NCI-H526 treated with DMSO at 0.1 percent for 48 hours (cell line): ENCODE measurements around the gene GADD45GIP1.
"Not testable (repeated sequence)": the region's sequence is repeated elsewhere in the genome, so short reads cannot be mapped to it uniquely, and the experiment has no call there.

Experiments used
- DNase-seq: peaks from one replicate; lab custom pipeline; 2025; lab: John Stamatoyannopoulos, UW

The GADD45GIP1 gene

GRCh38 chr19:12957389-12957952 lies 448 bp upstream of the GADD45GIP1 start:
- DNase-seq: not testable (repeated sequence)

DNA sequence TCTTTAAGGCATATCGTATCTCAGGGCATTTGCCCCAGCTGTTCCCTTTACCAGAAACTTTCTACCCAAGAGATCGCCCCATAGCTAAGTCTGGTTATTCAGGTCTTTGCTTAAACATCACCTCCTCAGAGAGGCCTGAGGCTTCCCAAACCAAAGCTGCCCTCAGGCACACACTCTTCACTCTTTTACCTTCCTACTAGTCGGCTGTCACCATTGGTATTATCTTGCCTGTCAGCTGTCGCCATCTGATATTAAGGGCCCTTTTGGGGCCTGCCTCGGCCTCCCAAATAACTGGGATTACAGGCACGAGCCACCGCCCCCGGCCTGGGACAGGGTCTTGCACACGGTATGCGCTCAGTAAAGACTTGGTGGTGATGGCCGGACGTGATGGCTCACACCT lies 1.0 kb downstream of the GADD45GIP1 start:
- no peak for DNase-seq

GRCh38 chr19:12955575-12955974 lies 1.4 kb downstream of the GADD45GIP1 start:
- DNase-seq: not testable (repeated sequence)

DNA sequence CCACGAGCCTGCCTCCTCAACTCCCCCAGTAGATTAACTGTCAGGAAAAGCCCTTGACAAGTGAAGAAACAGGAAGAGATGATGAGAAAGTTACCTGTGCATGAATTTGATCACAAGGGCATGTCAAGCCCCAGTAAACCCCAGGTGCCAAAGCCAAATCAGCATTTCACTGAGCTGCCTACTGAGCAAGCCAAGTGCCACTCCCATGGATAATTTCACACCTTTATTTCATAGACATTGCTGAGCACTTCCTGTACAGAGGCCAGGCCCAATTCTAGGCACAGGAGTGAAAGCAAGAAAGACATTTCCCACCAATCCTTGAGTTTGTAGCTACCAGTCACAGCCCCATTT lies 2.4 kb downstream of the GADD45GIP1 start:
- DNase-seq: no peak

DNA sequence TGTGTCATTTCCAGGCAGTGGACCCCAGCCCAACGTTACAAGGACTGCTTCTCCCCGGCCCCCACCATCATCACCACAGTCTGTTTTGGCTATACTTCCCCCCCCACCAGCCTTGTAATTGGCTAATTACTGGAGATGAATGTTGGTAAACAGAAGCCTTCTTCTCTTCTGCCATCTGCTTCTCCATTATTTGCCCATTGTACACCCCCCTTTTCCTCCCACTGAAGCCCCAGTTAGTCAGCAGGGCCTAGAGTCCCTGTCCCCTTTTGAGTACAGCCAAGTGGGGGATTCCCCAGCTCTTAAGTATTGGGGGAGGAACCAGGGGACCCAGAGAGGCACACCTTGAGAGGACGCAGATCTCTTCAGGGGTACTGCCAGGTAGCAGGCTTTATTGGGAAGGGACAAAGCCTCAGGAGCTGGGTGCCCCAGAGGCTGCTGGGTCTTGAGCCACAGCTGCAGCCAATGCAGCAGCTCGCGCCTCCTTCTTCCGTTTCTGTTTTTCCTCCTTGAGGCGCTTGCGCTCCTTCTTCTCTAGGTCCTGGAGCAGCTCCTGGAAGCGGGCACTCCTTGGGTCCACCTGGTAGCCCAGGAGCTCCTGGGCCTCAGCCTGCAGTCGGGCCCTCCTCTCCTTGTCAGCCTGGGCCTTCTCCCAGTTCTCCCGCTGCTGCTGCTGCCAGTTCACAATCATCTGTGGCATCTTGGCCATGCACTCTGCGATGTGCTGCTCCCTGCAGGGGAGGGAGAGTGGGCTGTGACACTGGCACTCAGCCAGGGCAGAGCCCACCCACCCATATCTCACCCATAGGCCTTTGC lies 3.0 kb downstream of the GADD45GIP1 start:
- DNase-seq: no peak

GRCh38 chr19:12953138-12953798 lies 3.8 kb downstream of the GADD45GIP1 start:
- DNase-seq: no peak

GRCh38 chr19:12952488-12953137 lies 4.4 kb downstream of the GADD45GIP1 start:
- no peak for DNase-seq

GRCh38 chr19:12952050-12952449 lies 5.0 kb downstream of the GADD45GIP1 start:
- not testable (repeated sequence) for DNase-seq

GRCh38 chr19:12949363-12950283 lies 7.4 kb downstream of the GADD45GIP1 start:
- DNase-seq: no peak

GRCh38 chr19:12948612-12949362 lies 8.2 kb downstream of the GADD45GIP1 start:
- DNase-seq: no peak

DNA sequence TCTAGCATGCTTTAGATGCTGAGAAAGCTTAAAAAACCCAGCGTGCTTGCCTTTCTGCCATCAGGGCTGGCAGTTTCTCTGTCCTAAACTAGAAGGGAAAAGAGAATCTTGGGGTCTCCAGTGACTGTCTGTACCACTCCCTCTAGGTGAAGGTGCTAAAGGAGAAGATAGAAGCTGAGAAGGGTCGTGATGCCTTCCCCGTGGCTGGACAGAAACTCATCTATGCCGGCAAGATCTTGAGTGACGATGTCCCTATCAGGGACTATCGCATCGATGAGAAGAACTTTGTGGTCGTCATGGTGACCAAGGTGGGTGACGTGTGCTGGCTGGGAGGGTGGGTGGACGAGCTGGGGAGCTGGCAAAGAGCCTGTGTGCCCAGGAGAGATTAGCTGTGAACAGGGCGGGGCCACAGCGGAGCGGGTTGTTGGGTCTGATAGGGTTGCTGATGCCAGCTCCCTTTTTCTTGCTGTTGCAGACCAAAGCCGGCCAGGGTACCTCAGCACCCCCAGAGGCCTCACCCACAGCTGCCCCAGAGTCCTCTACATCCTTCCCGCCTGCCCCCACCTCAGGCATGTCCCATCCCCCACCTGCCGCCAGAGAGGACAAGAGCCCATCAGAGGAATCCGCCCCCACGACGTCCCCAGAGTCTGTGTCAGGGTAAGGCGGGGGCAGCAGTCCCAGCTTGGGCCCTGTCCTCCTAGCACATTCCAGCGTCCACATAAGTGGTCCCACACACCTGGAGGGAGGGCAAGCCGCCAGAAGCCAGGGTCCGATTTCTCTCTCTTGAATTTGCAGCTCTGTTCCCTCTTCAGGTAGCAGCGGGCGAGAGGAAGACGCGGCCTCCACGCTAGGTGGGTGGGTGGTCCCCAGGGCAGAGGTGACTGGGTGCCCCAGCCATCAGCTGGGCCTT lies 9.1 kb downstream of the GADD45GIP1 start:
- DNase-seq: no peak

- DNase-seq: no peak
Measured at GRCh38 chr19:12946731-12947496, 10.1 kb downstream of the GADD45GIP1 start.

DNA sequence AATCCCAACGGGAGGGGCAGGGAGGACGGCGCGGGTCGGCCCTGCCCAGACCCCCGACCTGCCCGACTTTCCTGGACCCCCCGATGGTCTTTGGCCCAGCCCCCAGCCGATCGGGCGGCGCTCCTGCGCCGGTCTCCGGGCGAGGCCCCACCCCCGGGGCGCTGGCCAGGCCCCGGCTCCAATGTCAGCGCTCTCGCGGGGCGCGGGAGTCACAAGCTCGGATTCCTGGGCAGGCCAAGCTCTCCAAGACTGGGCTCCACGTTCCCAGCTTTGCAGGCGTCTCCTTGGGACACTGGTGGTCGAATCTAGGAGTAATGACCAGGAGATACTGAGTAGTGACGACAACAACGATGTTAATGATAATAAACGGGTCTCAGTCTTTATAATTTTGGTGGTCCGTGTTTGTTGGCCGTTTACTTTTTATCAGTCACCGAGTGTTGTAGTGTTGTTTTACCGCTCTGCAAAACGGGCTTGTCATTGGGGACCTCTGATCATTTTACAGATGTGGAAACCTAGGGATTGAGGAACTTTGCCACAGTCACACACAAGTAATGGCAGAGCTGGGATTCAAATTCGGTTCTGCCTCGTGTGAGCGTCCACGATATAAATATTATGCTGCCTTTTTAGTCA lies 10.8 kb downstream of the GADD45GIP1 start:
- DNase-seq: no peak

DNA sequence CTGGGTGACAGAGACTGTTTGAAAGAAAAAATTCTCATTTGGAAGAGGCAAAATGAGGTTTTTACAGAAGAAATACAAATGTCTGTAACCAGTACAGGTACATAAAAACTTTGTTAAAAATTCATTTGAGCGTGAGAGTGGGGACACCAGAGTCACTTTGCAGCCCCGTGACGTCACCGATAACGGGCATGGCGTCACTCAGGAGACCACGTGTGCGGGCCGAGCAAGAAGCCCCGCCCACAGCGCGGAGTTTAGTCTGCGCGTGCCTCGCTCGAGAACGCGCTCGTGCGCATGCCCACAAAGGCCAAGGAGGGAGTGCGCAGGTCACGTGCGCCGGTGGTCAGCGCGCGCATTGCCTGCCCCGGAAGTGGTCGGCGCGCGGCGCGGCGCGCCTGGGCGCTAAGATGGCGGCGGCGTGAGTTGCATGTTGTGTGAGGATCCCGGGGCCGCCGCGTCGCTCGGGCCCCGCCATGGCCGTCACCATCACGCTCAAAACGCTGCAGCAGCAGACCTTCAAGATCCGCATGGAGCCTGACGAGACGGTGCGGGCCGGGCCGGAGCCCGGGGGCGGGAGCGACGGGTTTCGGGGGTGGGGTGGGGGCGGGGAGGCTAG lies 11.4 kb downstream of the GADD45GIP1 start, which contains the start of gene RAD23A:
RAD23A (plus strand) TSS at position 384 of the 613 bp plus-strand sequence; CDS start at position 471, 87 bp downstream.
- peak; percentile 74 for DNase-seq

- no peak for DNase-seq
Measured at GRCh38 chr19:12944104-12944674, 12.8 kb downstream of the GADD45GIP1 start.

DNA sequence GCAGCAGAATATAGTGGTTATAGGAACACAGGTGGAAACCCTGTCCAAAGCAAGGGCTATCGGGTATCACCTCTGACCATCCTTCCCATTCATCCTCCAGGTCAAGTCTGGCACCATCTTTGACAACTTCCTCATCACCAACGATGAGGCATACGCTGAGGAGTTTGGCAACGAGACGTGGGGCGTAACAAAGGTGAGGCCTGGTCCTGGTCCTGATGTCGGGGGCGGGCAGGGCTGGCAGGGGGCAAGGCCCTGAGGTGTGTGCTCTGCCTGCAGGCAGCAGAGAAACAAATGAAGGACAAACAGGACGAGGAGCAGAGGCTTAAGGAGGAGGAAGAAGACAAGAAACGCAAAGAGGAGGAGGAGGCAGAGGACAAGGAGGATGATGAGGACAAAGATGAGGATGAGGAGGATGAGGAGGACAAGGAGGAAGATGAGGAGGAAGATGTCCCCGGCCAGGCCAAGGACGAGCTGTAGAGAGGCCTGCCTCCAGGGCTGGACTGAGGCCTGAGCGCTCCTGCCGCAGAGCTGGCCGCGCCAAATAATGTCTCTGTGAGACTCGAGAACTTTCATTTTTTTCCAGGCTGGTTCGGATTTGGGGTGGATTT lies 13.5 kb downstream of the GADD45GIP1 start:
- no peak for DNase-seq

- no peak for DNase-seq
Measured at GRCh38 chr19:12940897-12941296, 16.1 kb downstream of the GADD45GIP1 start.
